GM12878 (cell line): Measurements from ENCODE around the gene RPS10. TPM values are rescaled to one million over a fixed set of nuclear protein-coding genes. Genes with fewer than 3 reads are reported as not detected.

Source experiments
- ATAC-seq: fragments of 200-7000 bp; cut with Tn5 transposase; 3 replicates; pipeline ENCODE4 v1.9.1; 2020; ENCODE audit warnings: mild to moderate bottlenecking, moderate library complexity
- BruUV-seq: library from RNA; stranded (reverse); fragments of 400-500 nt; replicated peaks from 2 replicates; lab custom pipeline; 2021; lab: Mats Ljungman, UMichigan
- CTCF ChIA-PET: fragments of 300-600 bp; sonication (Branson Sonifier 250); formaldehyde crosslinking; extraction: SDS; loops from one replicate; lab custom pipeline; 2021; ENCODE audit warnings: inconsistent platforms; lab: Yijun Ruan, JAX
- POLR2A ChIA-PET: fragments of 350-600 bp; formaldehyde crosslinking; extraction: SDS; loops from one replicate; lab custom pipeline; 2021; ENCODE audit warnings: inconsistent platforms; lab: Charles Lee
- RAD21 ChIA-PET: fragments of 300-600 bp; sonication (Branson Sonifier 250); formaldehyde crosslinking; loops from one replicate; lab custom pipeline; 2023; ENCODE audit warnings: antibody characterized with exemption; ENCODE audit not compliant: unreplicated experiment; lab: Charles Lee
- SMC1A ChIA-PET: fragments of 300-600 bp; sonication (Branson Sonifier 250); formaldehyde crosslinking; loops from one replicate; lab custom pipeline; 2023; ENCODE audit not compliant: unreplicated experiment, uncharacterized antibody; lab: Charles Lee
- DNase-seq: peaks from one replicate; pipeline ENCODE4 v3.0.0-alpha.2; 2011; ENCODE audit warnings: low read depth, low spot score
- FAIRE-seq: peaks from 3 replicates; lab custom pipeline; 2011; peaks lifted over from hg19 to GRCh38; lab: Jason Lieb, UNC
- H2AFZ ChIP-seq: 2 replicates; pipeline ENCODE4 v1.6.0; 2011; ENCODE audit warnings: low read depth, low read length, control low read depth; ENCODE audit not compliant: control insufficient read depth
- H3K27ac ChIP-seq: 2 replicates; pipeline ENCODE4 v1.5.1; 2011; ENCODE audit warnings: control low read depth; ENCODE audit not compliant: control insufficient read depth, insufficient read depth
- H3K27me3 ChIP-seq, 2 experiments: replicated peaks in 1 of 2; 2 replicates each; pipeline versions ENCODE4 v1.6.0 to v1.6.1; 2011; ENCODE audit warnings: low read length in 1 of 2; ENCODE audit not compliant: control insufficient read depth in 2 of 2, insufficient read depth in 2 of 2
- H3K36me3 ChIP-seq, 2 experiments: 2 replicates each; pipeline ENCODE4 v1.5.1; 2011; ENCODE audit warnings: low read length in 1 of 2; ENCODE audit not compliant: control insufficient read depth in 2 of 2, insufficient read depth in 2 of 2
- H3K4me1 ChIP-seq: 2 replicates; pipeline ENCODE4 v1.6.1; 2011; ENCODE audit warnings: mild to moderate bottlenecking, low read length, moderate library complexity, mixed read lengths; ENCODE audit not compliant: control insufficient read depth, insufficient read depth
- H3K4me2 ChIP-seq: 2 replicates; pipeline ENCODE4 v1.6.0; 2011; ENCODE audit warnings: control low read depth; ENCODE audit not compliant: control insufficient read depth, insufficient read depth
- H3K4me3 ChIP-seq: fragments of 200-600 bp; sonication (generic); 2 replicates; pipeline ENCODE4 v1.5.1; 2016
- H3K79me2 ChIP-seq: 2 replicates; pipeline ENCODE4 v1.6.0; 2011; ENCODE audit warnings: low read length; ENCODE audit not compliant: control insufficient read depth, insufficient read depth
- H3K9ac ChIP-seq: 2 replicates; pipeline ENCODE4 v1.8.0; 2011; ENCODE audit warnings: low read length, control low read depth, mixed read lengths; ENCODE audit not compliant: control insufficient read depth, insufficient read depth
- H3K9me3 ChIP-seq: replicated peaks from 3 replicates; pipeline ENCODE4 v1.5.1; 2011; ENCODE audit warnings: mild to moderate bottlenecking, low read length; ENCODE audit not compliant: control insufficient read depth, insufficient read depth
- H4K20me1 ChIP-seq: 2 replicates; pipeline ENCODE4 v1.6.0; 2011; ENCODE audit not compliant: control insufficient read depth, insufficient read depth
- BRCA1 ChIP-seq: IDR thresholded peaks from 2 replicates; pipeline ENCODE4 v1.6.1; 2011; ENCODE audit warnings: low read depth, low read length, improper control_type of control experiment
- DPF2 ChIP-seq: fragments of 450-650 bp; IDR thresholded peaks from 2 replicates; pipeline ENCODE4 v1.6.1; 2017; ENCODE audit warnings: mild to moderate bottlenecking
- GABPA ChIP-seq: IDR thresholded peaks from 2 replicates; pipeline ENCODE4 v1.6.1; 2014; ENCODE audit warnings: antibody characterized with exemption, low read depth, mild to moderate bottlenecking, inconsistent platforms
- HDAC2 ChIP-seq: fragments of 200-600 bp; sonication (generic); IDR thresholded peaks from 2 replicates; pipeline ENCODE4 v1.6.1; 2017
- JUND ChIP-seq: IDR thresholded peaks from 2 replicates; pipeline ENCODE4 v1.6.1; 2012; ENCODE audit warnings: low read depth, mild to moderate bottlenecking, low read length, improper control_type of control experiment, moderate library complexity
- LARP7 ChIP-seq: fragments of 450-650 bp; IDR thresholded peaks from 2 replicates; pipeline ENCODE4 v1.6.1; 2017; ENCODE audit warnings: mild to moderate bottlenecking
- MEF2B ChIP-seq: fragments of 450-650 bp; IDR thresholded peaks from 2 replicates; pipeline ENCODE4 v1.6.1; 2018; ENCODE audit warnings: mild to moderate bottlenecking, moderate library complexity; ENCODE audit not compliant: partially characterized antibody, poor library complexity, severe bottlenecking
- MYB ChIP-seq: fragments of 150-350 bp; IDR thresholded peaks from 2 replicates; pipeline ENCODE4 v1.6.1; 2014; ENCODE audit warnings: mild to moderate bottlenecking, low read depth, low read length, borderline replicate concordance
- MYC ChIP-seq: IDR thresholded peaks from 2 replicates; pipeline ENCODE4 v1.6.1; 2011; ENCODE audit warnings: mild to moderate bottlenecking, low read length, moderate library complexity, inconsistent platforms; ENCODE audit not compliant: insufficient read depth, insufficient replicate concordance, insufficient read length, severe bottlenecking
- NRF1 ChIP-seq: conservative IDR thresholded peaks from 2 replicates; pipeline ENCODE4 v1.6.1; 2011; ENCODE audit warnings: mild to moderate bottlenecking, low read depth, low read length, improper control_type of control experiment
- POU2F2 ChIP-seq: IDR thresholded peaks from 3 replicates; pipeline ENCODE4 v1.6.1; 2011; ENCODE audit warnings: low read depth, mild to moderate bottlenecking, low read length, borderline replicate concordance
- RCOR1 ChIP-seq: conservative IDR thresholded peaks from 2 replicates; pipeline ENCODE4 v1.6.1; 2012; ENCODE audit warnings: low read depth, low read length, improper control_type of control experiment
- SP1 ChIP-seq: IDR thresholded peaks from one replicate; pipeline ENCODE4 v1.6.1; 2011; ENCODE audit warnings: low read depth, low read length
- SRF ChIP-seq, 2 experiments: IDR thresholded peaks; 2 replicates each; pipeline ENCODE4 v1.6.1; 2011; ENCODE audit warnings: low read depth in 2 of 2, low read length in 2 of 2, mild to moderate bottlenecking in 1 of 2, moderate library complexity in 1 of 2
- SUZ12 ChIP-seq: fragments of 200-600 bp; sonication (generic); IDR thresholded peaks from one replicate; pipeline ENCODE4 v1.6.1; 2018; ENCODE audit warnings: antibody characterized with exemption, mild to moderate bottlenecking; ENCODE audit not compliant: unreplicated experiment
- TAF1 ChIP-seq: IDR thresholded peaks from 2 replicates; pipeline ENCODE4 v1.6.1; 2011; ENCODE audit warnings: mild to moderate bottlenecking, low read depth, low read length, borderline replicate concordance
- TCF7 ChIP-seq: IDR thresholded peaks from 2 replicates; pipeline ENCODE4 v1.6.1; 2014; ENCODE audit warnings: antibody characterized with exemption, borderline replicate concordance
- ZSCAN29 ChIP-seq: fragments of 450-650 bp; IDR thresholded peaks from 2 replicates; pipeline ENCODE4 v1.6.1; 2017; ENCODE audit warnings: mild to moderate bottlenecking, moderate library complexity
- ZZZ3 ChIP-seq: IDR thresholded peaks from 2 replicates; pipeline ENCODE4 v1.6.1; 2011; ENCODE audit warnings: low read depth; ENCODE audit not compliant: control insufficient read depth, insufficient read length
- WGBS: methylation state at CpG from one replicate; pipeline ENCODE4 v1.1.6; 2016; ENCODE audit warnings: low lambda C conversion rate; ENCODE audit not compliant: insufficient replicate concordance, insufficient coverage; ENCODE audit errors: missing lambda C conversion rate; 5-methylcytosine and 5-hydroxymethylcytosine counted together
- in situ Hi-C: fragments of 300-500 bp; cut with MboI; formaldehyde crosslinking; loops from 9 replicates; pipeline ENCODE4 v1.14.3; 2018; ENCODE audit warnings: mixed read lengths
- intact Hi-C: fragments of 100-400 bp; cut with micrococcal nuclease; formaldehyde crosslinking; loops from one replicate; pipeline ENCODE4 v1.14.2; 2022; ENCODE audit not compliant: unreplicated experiment
- polyA plus RNA-seq, 11 experiments: library from polyadenylated mRNA; depleted of rRNA in 4 of 11; unstranded in 6 of 11; stranded (reverse) in 5 of 11; fragments of >200 nt; fragmentation: Nextera tagmentation in 4 of 11; fragmentation: Illumina TruSeq in 1 of 11; extraction: Ambion mirVana in 4 of 11; extraction: Trizol in 1 of 11; gene quantifications; 1 replicate in 1 of 11; 2 replicates in 10 of 11; pipeline versions ENCODE4 v1.2.1 to v1.2.3, GENCODE V29; 2011 to 2016; ENCODE audit warnings: inconsistent platforms in 2 of 11, missing spikeins in 2 of 11, low read depth in 1 of 11
- total RNA-seq, 4 experiments: library from RNA; depleted of rRNA in 3 of 4; stranded (reverse); fragments of >200 nt in 3 of 4; fragmentation: Illumina TruSeq in 1 of 4; extraction: Trizol in 1 of 4; gene quantifications; 2 replicates each; pipeline versions ENCODE4 v1.2.1 to v1.2.3, GENCODE V29; 2013 to 2021
- TF ChIP-seq, protein P1 (sequence below): fragments of 450-650 bp; formaldehyde crosslinking; IDR thresholded peaks from 2 replicates; pipeline ENCODE4 v1.4.0; 2022; ENCODE audit warnings: mild to moderate bottlenecking, moderate library complexity

The RPS10 gene
- total and polyA plus RNA-seq, 10 of the 15 experiments (the other 5 are each of a cell fraction or from before 2014, with no cell fraction given) = 1,546 to 3,970 (median 2,813) TPM

DNA sequence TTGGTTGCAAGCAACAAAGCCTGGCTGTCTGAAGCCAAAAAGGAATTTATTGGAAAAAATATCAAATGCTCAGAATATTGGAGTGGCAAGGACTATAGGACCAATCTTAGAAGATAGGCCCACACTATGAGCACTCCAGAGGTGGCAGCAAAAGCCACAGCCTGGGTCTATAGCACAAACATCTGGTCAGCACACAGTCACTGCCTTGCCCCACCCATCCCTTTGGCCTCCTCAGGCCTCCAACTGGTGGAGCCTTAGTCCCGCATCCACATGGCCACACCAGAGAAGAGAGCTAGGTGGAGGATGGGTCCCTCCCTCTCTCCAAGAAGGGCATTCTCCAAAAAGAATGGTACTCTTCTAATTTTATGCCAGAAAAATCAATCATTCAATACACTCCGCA is 47.4 kb downstream of the RPS10 start (continued):
- TF ChIP-seq HDAC2 = no peak

DNA sequence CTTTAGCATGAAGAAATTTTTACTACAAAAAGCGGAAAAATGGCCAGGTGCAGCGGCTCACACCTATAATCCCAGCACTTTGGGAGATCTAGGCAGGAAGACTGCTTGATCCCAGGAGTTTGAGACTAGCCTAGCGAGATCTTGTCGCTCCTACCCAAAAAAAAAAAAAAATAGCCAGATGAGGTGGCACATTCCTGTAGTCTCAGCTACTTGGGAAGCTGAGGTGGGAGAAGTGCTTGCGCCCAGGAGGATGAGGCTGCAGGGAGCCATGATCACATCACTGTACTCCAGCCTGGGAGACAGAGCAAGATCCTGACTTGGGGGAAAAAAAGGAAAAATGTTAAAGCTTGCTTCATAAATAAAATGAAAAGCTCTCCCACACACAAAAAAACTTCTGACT is 47.9 kb downstream of the RPS10 start:
- Histone ChIP-seq H3K9me3 (no peaks in the 10 kb centered on the region), H3K4me1 (peaks cover 4% of the 10 kb centered on the region; the same call in 1 of the 2 replicates), H3K79me2 (peaks cover 77% of the 10 kb centered on the region), H3K36me3 (peaks cover 0 to 2% of the 10 kb centered on the region in 2 experiments; a peak in 1 of 4 replicates), H3K4me2 (no peak overlapping the region), H2AFZ (no peak overlapping the region), H3K9ac (no peak overlapping the region), H3K4me3 (no peak overlapping the region), H3K27ac (no peak overlapping the region), H4K20me1 (peaks cover 3% of the 10 kb centered on the region; the same call in 1 of the 2 replicates), H3K27me3 (no peaks in the 10 kb centered on the region)
- no peak for TF ChIP-seq ZSCAN29
- TF ChIP-seq POU2F2 = no peak
- no peak for TF ChIP-seq LARP7
- no peak for TF ChIP-seq MEF2B
- no peak for TF ChIP-seq SUZ12
- TF ChIP-seq JUND = no peak
- TF ChIP-seq MYB = no peak
- TF ChIP-seq, protein P1, sequence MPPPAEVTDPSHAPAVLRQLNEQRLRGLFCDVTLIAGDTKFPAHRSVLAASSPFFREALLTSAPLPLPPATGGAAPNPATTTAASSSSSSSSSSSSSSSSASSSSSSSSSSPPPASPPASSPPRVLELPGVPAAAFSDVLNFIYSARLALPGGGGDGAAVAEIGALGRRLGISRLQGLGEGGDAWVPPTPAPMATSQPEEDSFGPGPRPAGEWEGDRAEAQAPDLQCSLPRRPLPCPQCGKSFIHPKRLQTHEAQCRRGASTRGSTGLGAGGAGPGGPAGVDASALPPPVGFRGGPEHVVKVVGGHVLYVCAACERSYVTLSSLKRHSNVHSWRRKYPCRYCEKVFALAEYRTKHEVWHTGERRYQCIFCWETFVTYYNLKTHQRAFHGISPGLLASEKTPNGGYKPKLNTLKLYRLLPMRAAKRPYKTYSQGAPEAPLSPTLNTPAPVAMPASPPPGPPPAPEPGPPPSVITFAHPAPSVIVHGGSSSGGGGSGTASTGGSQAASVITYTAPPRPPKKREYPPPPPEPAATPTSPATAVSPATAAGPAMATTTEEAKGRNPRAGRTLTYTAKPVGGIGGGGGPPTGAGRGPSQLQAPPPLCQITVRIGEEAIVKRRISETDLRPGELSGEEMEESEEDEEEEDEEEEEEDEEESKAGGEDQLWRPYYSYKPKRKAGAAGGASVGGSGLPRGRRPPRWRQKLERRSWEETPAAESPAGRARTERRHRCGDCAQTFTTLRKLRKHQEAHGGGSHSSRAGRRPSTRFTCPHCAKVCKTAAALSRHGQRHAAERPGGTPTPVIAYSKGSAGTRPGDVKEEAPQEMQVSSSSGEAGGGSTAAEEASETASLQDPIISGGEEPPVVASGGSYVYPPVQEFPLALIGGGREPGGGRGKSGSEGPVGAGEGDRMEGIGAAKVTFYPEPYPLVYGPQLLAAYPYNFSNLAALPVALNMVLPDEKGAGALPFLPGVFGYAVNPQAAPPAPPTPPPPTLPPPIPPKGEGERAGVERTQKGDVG (CRISPR knock-in tag) = no peak
- no peak for TF ChIP-seq BRCA1
- no peak for TF ChIP-seq DPF2
- TF ChIP-seq ZZZ3 = no peak
- no peak for TF ChIP-seq SP1
- no peak for TF ChIP-seq GABPA
- no peak for TF ChIP-seq MYC
- TF ChIP-seq TCF7 = no peak
- no peak for TF ChIP-seq NRF1
- no peak for TF ChIP-seq TAF1
- TF ChIP-seq SRF (IDR thresholded peaks at IDR 0.05; ENCODE audit: low read depth in 2 of 2, low read length in 2 of 2) = no peak
- TF ChIP-seq RCOR1 = no peak
- no peak for DNase-seq
- SMC1A ChIA-PET = interaction anchor here (0.6 to 1.0 kb wide), 3 partner anchors 10 to 66 kb away, joined by 3 read pairs; no protein-coding TSS in a partner anchor
- BruUV-seq = no TSS peak
- no peak for ATAC-seq
- intact Hi-C loops (no loop called here), in situ Hi-C loops (no loop called here)
- no peak for FAIRE-seq
- POLR2A ChIA-PET = no interaction called here
- 98% methylated on average over 5 of the region's 5 CpGs for WGBS
- CTCF ChIA-PET = interaction anchor here (1.1 to 1.3 kb wide), 2 partner anchors 10 to 13 kb away, joined by 3 read pairs; no protein-coding TSS in a partner anchor
- RAD21 ChIA-PET = no interaction called here
